Ureter (tissue), 1 donor: ENCODE measurements around the gene EEFSEC. TPM values are rescaled to one million over a fixed set of nuclear protein-coding genes. Genes with fewer than 3 reads are reported as not detected.

Experiments used
- DNase-seq: peaks from one replicate; pipeline ENCODE4 v3.0.0-alpha.2; 2020; ENCODE audit warnings: low spot score
- total RNA-seq: library from RNA; stranded (reverse); gene quantifications from one replicate; pipeline ENCODE4 v1.2.4, GENCODE V29; 2023
- donor health status: DM: yes; HTN: yes; CAD: no.

Gene EEFSEC
- total RNA-seq, 1 donor from 2014 or later: 20.0 TPM

DNA sequence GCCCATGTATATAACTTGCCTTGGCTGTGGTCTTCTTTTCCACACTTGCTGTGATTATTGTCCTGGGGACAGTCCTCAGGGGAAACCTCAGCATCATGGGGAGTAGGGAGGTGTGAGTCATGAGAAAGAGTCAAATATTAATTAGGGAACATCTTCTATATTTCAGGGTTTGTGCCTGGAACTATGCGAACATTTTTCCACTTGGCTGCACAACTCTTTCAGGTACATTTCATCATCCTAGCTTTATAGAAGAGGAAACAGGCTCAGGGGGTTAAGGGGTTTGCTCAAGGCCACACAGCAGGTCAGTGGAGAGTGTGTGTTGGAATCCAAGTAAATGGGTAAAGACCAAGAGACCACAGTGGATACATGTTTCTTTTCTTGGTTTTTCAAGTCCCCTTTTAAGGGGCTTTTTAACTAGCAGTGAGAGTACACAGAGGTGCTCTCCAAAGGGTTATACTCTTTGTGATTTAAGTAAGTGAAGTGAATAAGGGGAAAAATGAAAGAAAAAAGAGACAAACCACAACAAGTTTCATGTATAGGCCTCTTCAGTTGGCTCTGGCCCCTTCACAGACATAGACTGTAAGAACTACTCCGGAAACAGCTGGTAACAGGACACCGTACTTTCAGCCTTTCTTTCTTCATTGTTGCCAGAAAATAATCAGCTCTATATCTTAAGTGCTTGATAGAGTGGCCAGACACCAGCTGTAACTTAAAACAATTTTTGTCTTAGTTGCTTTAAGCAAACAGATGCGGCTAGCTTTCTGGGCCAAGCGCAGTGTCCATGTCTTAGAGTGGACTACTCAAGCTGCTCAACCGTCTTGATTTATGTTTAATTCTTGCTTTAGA is 64.6 kb downstream of the EEFSEC start:
- no peak for DNase-seq

DNA sequence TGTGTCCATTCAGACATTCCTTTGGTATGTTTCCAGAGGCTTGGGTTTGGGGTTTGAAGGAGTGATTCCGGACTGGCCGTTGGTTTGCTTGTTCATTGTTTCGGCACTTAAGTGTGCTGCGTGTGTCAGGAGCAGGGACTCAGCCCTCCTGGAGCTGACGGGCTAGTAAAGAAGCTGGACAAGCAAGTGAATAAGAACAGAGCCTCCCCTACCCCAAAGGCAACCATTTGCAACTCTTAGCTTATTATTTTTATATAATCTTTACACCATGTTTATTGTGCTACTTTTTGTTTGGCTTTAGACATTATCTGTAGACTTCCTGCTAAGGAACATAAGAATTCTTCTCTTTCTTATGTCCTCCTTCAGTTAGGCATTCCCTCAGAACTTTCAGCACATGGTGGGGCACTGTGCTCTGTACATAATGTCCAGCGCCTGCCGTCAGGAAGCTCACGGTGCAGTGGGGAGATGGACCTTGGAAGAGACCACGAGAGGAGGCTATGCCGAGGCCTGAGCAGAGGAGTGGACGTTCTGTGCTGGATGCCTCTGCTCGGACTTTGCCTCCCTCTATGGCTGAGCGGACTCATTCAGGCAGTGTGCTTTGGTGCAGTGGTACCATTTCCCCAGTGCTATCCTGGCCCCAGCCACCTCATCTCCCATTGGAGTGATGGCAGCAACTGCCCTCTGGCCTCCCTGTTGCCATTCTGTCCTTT is 65.4 kb downstream of the EEFSEC start:
- DNase-seq: no peak

DNA sequence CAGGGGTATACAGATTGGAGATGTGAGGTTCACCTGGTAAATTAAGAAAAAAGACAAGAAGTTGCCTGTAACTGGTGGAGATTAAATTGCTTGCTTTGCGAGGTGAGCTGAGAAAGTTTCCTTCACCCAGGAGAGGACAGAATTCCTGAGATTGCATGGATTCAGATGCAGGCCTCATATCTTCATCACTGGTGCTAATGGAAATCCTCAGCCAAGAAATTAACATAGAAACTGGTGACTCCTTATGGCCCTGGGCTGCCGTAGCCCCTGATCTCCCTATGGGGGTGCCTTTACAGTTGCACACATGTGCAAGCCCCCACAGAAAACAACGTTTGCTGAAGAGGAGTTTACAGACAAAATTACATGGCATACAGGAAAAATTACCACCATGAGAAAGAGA is 68.0 kb downstream of the EEFSEC start:
- DNase-seq: no peak

DNA sequence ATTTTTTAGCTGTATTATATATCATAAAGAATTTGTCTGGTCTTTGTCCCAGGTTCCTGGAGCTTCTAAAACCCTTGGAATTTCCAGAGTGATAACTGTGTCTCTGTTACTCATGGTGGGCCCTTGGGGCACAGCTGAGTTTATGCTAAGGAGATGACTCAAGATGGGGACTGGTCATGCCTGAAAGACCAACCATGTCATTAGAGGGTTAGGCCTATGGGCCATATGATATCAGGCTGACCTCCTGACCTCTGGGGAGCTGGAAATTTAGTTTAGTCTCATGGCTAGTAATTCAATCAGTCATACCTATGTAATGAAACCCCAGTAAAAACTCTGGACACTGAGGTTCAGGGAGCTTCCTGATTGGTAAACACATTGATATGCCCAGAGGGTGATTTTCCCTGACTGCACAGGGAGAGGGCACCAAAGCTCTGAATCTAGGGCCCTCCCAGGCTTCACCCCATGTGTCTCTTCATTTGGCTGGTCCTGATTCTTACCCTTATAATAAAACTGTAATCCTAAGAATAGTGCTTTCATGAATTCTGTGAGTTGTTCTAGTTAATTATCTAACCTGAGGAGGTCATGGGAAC is 69.6 kb downstream of the EEFSEC start:
- no peak for DNase-seq

DNA sequence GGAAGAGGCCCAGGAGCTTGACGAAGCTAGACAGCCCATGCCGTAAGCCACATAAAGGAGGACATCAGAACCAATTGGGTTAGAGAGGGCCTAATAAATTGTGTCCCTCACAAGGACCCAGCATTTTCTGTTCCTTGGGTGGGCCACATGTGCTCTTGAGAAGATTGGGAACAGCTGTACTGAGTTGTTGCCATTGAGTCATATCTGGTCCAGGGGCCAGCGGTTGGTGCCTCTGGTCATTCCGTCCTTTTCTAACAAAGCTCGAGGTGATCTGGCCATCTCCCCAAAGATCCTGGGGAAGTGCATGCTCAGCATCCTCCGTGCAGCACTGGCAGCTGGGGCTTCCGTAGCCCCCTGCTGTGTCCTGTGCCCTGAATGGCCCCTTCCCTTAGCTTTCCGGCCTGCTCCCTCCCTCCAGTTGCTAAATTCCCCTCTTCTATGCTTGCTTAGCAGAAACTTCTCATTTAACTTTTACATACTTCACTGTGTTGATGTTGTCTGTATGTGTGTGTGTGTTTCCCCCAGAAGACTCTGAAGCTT is 73.0 kb downstream of the EEFSEC start:
- no peak for DNase-seq

DNA sequence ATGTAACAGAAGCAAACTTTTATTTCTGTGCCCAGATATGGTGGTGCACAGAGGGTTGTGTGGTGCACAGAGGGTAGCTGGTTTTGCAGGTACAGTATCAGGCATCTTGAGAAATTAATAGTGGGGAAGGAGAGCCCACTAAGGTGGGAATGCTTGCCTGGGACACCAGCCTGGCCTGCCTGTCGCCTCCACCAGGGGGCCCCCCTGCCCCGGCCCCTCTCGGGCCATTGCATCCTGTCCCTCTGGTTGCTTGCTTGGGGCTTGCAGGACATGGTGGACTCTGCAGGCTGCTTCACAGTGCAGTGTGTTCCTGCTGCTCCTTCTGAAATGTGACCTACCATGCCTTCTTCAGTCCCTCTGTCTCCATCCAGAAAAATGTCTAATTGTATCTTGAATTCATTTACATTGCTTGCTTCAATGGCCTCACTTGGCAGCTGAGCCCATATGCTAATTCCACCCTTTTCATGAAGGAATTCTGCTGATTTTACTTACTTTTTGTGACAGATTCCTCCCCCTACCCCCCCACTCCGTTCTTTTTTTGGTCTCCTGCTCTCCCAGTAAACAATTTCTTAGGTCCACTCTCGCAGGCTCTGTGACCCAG is 73.6 kb downstream of the EEFSEC start:
- no peak for DNase-seq

DNA sequence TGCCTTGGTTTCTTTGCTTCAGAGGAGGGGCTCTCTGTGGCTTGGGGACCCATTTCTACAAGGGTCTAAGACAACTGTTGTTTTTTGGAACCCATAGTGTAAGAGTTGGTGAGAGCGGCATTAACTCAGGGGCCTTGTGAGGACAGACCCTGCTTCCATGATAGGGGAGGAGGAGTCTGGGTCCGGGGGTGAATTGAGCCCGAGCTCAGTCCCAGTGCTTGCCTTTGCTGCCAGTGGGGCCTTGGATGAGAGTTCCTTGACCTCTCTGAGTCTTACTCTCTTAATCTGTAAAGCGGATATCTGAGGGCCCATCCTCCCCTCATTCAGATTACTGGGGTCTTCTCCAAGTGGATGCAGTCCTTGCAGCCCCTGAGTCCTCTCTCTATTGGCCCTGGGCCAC is 74.2 kb downstream of the EEFSEC start:
- no peak for DNase-seq

DNA sequence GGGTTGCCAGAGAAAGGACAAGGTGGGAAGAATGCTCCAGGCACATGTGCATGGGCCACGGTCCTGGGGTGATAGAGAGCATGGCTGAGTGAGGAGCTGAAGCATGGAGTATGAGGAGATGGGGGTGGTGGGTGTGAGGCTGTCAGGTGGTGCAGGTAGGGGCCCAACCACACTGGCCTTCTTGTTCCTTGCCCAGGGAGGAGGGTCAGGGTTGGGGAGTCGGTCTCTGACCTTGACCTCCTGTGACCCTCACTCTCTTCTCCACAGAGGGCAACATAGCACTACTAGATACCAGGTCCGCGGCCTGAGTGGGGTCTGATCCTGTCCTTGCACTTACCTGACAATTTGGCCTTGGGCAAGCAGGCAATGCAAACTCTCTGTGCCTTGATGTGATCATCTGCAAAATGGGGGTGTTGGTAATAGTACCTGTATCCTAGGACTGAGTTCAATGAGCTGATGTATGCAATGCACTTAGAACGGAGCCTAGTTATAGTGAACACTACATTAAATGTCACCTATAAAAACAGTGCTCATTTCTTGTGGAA is 75.2 kb downstream of the EEFSEC start:
- DNase-seq: no peak

DNA sequence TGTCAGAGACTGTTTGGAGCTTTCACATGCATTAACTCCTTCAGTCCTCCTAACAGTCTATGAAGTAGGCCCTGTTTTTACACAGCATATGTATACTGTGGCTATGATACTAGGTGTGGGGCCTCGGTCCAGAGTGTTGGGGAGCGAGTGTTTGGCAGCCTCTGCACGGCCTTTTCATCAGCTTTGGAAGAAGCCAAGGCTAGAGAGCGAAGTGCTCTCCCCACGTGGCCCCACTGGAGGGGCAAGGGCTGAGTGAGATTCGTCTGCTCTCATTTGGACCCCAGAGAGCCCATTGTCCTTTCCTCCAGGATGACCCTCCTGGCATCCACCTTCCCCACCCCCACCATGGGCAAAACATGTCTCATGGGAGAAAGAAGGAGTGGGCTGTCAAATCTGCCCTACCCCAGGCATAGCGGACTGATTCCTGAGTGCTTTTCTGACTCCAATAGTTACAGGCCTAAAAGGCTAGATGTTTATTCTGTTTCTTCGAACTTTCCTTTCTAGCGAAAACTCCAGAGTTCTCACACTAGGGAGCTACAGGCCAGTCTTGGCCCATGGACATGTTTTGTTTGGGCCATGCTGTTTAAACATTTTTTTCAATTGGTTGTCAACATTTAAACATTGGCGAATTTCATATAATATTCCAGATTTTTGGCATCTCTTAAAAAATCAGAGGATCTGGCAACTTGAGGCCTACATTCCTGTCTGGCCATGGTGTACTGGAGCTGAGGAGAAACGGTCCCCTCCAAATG is 76.0 kb downstream of the EEFSEC start:
- DNase-seq: no peak

DNA sequence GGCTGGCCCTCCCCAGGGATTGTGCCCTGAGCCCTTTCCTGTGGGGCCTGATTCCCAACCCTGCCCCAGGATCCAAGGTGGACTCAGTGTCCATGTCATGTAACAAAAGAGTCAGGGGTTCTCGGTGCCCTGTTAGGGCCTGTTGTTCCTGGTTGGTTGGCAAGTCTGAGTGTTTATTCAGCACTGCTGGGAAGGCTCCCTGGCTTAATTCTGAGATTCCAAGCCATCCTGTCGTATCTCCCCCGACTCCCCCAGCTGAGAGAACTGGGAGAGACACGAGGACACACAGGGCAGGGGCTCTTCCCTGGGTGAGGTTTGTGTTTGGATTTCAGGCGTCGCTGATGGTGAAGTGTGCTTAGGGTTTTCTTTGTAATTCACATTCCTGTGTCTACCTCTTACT is 78.3 kb downstream of the EEFSEC start:
- no peak for DNase-seq

DNA sequence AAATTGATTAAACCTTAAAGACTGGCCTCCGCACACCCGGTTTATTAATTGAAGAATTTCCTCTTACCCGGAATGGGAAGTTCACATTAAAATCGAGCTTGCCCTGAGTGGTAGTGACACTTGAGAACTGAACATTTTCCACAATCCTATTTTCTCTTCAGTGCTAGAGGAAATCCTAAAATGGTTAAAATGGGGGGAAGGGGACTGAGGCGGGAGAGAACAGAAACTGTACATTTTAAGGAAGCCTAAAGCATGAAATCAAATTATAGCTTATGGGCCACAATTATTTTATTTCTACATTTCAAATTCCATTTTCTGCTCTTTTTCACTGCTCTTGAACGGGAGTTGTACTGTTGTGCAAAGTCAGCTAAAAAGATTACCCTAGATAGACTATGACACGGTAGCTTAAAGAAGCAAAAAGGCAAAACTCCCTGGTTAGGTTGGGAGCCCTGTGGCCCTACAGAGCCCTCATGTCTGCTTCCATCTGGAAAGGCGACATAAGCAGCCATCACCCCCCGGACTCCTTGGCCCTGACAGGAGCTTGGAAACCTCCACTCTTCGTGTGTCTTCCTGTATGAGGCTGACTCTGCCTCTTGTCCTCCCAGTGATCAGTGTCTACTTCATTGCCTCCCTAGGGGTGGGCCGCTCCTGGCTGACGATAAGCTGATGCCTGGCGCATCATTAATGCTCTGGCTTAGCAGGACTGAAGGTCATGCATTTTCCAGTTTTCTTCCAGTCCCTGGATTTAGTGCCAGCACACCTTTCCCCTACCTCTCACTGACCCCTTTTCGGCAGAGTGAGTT is 79.3 kb downstream of the EEFSEC start:
- no peak for DNase-seq

DNA sequence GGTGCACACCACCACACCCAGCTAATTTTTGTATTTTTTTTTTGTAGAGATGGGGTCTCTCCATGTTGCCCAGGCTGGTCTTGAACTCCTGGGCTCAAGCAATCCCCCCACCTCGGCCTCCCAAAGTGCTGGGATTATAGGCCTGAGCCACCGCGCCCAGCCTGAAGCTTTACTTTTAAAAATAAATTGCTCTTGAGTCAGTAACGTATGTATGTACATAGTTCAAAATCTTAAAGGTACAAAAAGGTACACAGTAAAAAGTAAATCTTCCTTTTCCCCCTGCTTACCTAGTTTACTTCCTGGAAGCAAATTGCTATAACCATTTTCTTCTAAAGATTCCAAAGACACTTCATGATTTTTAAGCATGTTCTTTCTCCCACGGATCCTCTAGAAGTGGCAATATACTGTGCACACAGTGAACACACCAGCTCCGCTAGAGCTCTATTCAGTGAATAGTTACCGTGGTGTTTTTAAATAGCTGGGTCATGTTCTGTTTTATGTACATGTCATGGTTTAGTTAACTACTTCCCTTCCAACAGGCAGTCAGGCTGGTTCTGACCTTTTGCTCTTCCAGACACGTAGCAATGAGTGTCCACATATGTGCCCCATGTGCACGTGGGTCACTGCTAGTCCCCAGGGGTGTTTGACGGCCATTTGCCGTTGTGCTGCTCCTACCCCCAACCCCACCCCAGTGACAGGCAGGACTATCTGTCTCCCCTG is 82.1 kb downstream of the EEFSEC start:
- DNase-seq: no peak

DNA sequence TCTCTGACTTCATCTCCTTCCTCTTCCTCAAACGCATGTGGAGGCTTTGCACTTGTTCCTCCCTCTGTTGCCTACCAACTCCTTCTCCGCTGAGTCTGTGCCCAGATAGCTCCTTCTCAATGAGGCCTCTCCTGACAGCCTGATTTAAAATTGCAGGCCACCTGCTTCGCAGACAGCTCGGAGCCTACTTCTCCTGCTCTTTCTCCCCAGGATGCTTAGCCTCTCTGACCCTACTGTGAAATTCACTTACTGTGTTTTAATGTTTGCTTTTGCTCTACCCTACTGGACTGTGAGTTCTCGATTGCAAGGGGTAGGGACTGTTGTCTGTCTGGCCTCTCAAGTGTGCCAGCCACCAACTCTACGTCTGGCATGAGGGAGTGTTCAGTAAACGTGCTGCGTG is 83.4 kb downstream of the EEFSEC start:
- no peak for DNase-seq

DNA sequence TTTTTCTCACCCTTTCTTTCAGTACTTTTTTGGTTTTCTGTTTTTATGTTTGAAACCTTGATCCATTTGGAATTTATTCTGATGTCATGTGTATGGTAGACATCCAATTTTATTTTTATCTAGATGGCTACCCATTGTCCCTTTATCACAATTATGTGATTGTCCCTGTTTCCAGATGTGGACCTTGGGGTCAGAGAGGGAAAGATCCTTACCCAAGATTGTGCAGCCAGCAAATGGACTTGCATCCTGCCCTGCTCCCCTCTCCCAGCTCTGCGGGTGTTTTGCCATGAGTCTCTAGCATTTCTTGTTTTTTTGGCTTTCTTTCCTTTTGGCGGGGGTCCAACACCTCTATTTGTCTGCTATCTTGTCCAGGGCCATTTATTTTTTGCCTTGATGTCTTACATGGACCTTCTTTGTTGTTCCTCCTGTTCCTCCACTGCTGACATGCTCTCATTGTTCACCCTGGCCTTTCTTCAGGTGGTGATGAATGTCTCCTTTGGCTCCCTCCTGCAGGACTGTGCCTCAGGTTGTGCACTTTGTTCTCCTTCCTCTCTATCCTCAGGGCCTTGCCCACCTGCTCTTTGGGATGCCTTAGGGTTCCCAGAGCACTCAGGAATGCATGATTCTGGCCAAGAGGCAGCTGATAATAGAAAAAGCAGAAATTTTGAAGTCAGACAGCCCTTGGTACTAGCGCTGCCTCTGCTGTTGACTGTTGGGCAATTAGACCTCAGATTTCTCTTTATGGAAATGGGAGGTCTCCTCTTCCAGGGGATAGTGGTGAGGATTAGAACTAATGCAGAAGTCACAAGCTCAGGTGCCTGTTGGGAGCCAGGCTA is 84.3 kb downstream of the EEFSEC start:
- no peak for DNase-seq

DNA sequence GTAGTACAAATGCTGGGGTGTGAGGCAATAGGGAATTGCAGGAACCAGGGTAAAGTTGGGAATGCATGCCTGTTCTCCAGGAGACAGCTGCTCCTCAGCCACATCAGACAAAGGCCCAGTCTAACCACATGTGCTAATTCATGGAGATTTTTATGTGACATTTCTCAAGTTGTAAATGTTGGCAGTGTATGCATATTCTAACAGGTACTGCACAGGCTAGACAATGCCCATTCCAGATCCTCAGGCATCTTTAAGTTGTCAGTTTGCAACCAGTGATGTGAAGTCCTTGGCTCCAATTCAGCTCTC is 84.9 kb downstream of the EEFSEC start:
- no peak for DNase-seq

DNA sequence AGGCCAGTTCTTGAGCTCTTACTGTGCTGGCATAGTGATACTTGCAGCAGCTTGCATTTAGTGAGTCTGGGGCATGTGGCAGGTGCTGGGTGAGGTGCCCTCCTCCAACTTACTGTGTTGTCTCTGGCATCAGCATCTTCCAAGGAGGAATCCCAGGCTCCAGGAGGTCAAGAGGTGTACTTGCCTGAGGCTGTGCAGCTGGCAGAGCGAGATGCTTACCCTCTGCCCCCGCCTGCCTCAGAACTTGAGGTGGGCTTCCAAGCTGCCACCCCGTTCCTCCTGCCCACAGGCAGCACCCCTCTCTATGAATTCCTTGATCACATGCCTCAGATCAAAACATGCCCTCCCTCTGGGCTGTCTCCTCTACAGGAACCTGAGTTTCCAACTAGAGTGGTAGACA is 86.0 kb downstream of the EEFSEC start:
- no peak for DNase-seq

DNA sequence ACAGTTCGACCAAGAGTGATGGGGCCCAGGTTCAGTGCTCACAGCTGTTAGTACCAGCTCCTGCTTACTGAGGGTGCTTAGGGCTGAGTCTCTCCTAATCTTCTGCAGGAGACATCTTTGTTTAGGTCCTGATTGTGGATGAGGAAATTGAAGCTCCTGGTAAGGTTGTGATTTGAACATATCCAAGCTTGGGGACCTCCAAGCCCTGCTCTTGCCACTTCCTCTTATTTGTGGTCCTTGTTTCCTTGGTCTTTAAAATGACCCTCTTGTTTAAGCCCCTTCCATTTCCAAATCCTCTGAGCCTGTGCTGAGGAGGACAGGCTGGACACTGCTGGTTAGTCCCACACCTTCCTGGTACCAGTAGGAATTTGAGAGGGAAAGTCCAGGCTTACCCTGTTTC is 87.0 kb downstream of the EEFSEC start:
- DNase-seq: no peak

DNA sequence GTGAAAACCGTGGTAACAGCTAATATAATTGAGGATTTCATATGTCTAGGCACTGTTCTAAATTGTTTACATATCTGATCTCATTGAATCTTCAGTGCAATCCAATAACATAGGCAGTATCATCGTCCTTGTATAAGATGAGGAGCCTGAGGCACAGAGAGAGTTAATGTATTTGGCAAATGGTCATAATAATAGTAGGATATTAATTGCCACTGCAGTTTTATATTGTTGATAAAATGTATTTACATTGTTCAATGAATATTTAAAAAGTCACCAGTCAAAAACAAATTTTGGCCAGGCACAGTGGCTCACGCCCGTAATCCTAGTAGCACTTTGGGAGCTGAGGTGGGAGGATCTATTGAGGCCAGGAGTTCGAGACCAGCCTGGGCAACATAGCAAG is 88.5 kb downstream of the EEFSEC start:
- no peak for DNase-seq
